ENCODE measurements around the gene ARHGAP18.

ARHGAP18 gene

GRCh38 chr6:129671442-129672340 lies 38.3 kb downstream of the ARHGAP18 start:
- H3K4me3 ChIP-seq (ENCODE audit: low read depth, low read length): no peak overlapping the region

DNA sequence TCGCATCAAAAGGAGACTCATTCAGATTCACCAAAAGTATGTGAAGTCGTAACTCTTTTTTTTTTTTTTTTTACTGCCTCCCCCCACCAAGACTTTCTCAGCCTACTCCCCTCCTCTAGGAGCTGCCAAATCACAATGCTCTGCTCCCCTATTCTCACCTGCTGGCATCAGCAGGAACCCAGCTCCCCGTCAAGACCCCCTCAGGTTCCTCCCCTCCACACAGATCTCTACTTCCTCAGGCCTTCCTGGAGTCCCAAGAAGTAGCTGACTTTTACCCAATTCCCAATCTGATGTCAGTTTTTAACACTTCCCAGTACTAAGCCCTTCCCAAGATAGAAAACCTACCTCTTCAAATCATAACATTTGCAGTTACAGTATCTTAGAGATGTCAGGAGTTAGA lies 39.3 kb downstream of the ARHGAP18 start:
- ChIA-PET POLR2A (no interaction called here), CTCF (interaction anchor here (0.9 kb wide), 1 partner anchor 171 kb away, joined by 4 read pairs; no protein-coding TSS in a partner anchor)
- no peak overlapping the region for H3K4me3 ChIP-seq (ENCODE audit: low read depth, low read length)
- peaks cover 7% of the 10 kb centered on the region; the same call in 1 of the 2 replicates for H3K4me1 ChIP-seq (ENCODE audit: control insufficient read depth, insufficient read depth, low read length)
- no peaks in the 10 kb centered on the region for H3K9me3 ChIP-seq (ENCODE audit: control insufficient read depth, insufficient read depth, low read depth, low read length)
- H3K36me3 ChIP-seq (ENCODE audit: control insufficient read depth in 2 of 2, insufficient read depth in 1 of 2, low read length in 2 of 2): no peaks in the 10 kb centered on the region
- no peak overlapping the region for H3K27ac ChIP-seq (ENCODE audit: extremely low read depth, low read depth, low read length)
- TF ChIP-seq ZIC2 (tag by site-specific recombination; IDR thresholded peaks at IDR 0.05) (peak; percentile 46; the same call in 1 of the 2 replicates), ZBTB6 (tag by site-specific recombination; IDR thresholded peaks at IDR 0.05) (no peak)

More at GRCh38 chr6:129671442-129672340, 38.3 kb downstream of the ARHGAP18 start:
- Histone ChIP-seq H3K9me3 (ENCODE audit: control insufficient read depth, insufficient read depth, low read depth, low read length) (no peaks in the 10 kb centered on the region), H3K36me3 (ENCODE audit: control insufficient read depth in 2 of 2, insufficient read depth in 1 of 2, low read length in 2 of 2) (no peaks in the 10 kb centered on the region), H3K4me1 (ENCODE audit: control insufficient read depth, insufficient read depth, low read length) (peaks cover 7% of the 10 kb centered on the region; the same call in 1 of the 2 replicates), H3K27ac (ENCODE audit: extremely low read depth, low read depth, low read length) (no peak overlapping the region)
- TF ChIP-seq ZFP37 (tag by site-specific recombination; IDR thresholded peaks at IDR 0.05) (no peak), ZFHX2 (tag by site-specific recombination; conservative IDR thresholded peaks at IDR 0.05) (peak; percentile 42)
- ChIA-PET CTCF (interaction anchor here (0.7 to 2.4 kb wide), 4 partner anchors 21 to 78 kb away, joined by 3 to 6 read pairs (median 4); no protein-coding TSS in a partner anchor), POLR2A (interaction anchor here (1.6 kb wide), 1 partner anchor 38 kb away, joined by 8 read pairs; the partner anchor contains the start of gene ARHGAP18)

DNA sequence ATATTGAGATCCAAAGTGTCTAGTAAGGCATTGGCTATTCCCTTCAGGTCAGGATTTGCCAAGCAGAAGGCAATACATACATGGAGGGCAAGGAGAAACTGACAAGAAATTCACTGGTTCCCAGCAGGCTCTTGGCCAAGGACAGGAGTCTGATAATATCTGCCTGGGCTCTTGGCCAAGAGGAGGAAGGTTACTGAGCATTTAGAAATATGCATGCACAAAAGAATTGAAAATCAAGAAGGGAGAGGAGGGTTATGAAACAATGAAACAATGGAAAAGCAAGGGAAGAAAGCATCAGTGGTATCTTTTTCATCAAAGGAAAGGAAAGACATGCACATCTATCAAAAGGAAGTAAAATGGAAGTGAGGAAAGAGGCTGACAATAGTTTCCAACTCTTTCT lies 42.4 kb downstream of the ARHGAP18 start:
- Histone ChIP-seq H3K9me3 (ENCODE audit: control insufficient read depth, insufficient read depth, low read depth, low read length) (no peaks in the 10 kb centered on the region), H3K4me3 (ENCODE audit: low read depth, low read length) (no peak overlapping the region), H3K36me3 (ENCODE audit: control insufficient read depth in 2 of 2, insufficient read depth in 1 of 2, low read length in 2 of 2) (no peaks in the 10 kb centered on the region), H3K4me1 (ENCODE audit: control insufficient read depth, insufficient read depth, low read length) (peaks cover 10% of the 10 kb centered on the region), H3K27ac (ENCODE audit: extremely low read depth, low read depth, low read length) (no peak overlapping the region)
- POLR2A ChIA-PET: no interaction called here
- CTCF ChIA-PET: no interaction called here
- no peak for TF ChIP-seq ZNF24 (tag by site-specific recombination; IDR thresholded peaks at IDR 0.05)
- TF ChIP-seq ZNF266 (tag by site-specific recombination; IDR thresholded peaks at IDR 0.05; ENCODE audit: low read depth): no peak
- TF ChIP-seq PRDM1 (tag by site-specific recombination; IDR thresholded peaks at IDR 0.05): peak; percentile 31; the same call in 1 of the 2 replicates

- Histone ChIP-seq H3K27ac (ENCODE audit: extremely low read depth, low read depth, low read length) (no peak overlapping the region), H3K9me3 (ENCODE audit: control insufficient read depth, insufficient read depth, low read depth, low read length) (no peaks in the 10 kb centered on the region), H3K4me1 (ENCODE audit: control insufficient read depth, insufficient read depth, low read length) (peaks cover 10% of the 10 kb centered on the region), H3K4me3 (ENCODE audit: low read depth, low read length) (no peak overlapping the region), H3K36me3 (ENCODE audit: control insufficient read depth in 2 of 2, insufficient read depth in 1 of 2, low read length in 2 of 2) (no peaks in the 10 kb centered on the region)
- ChIA-PET CTCF (no interaction called here), POLR2A (no interaction called here)
- TF ChIP-seq ZNF654 (tag by site-specific recombination; IDR thresholded peaks at IDR 0.05; ENCODE audit: low read depth) (peak; percentile 22; the same call in 1 of the 2 replicates), ZNF571 (tag by site-specific recombination; IDR thresholded peaks at IDR 0.05) (no peak)
Measured at GRCh38 chr6:129667034-129667433, 42.9 kb downstream of the ARHGAP18 start.

GRCh38 chr6:129665555-129665954 lies 44.4 kb downstream of the ARHGAP18 start:
- no peak overlapping the region for H3K4me3 ChIP-seq (ENCODE audit: low read depth, low read length)
- no peaks in the 10 kb centered on the region for H3K36me3 ChIP-seq (ENCODE audit: control insufficient read depth in 2 of 2, insufficient read depth in 1 of 2, low read length in 2 of 2)
- POLR2A ChIA-PET: no interaction called here
- no peak overlapping the region for H3K27ac ChIP-seq (ENCODE audit: extremely low read depth, low read depth, low read length)
- H3K4me1 ChIP-seq (ENCODE audit: control insufficient read depth, insufficient read depth, low read length): peaks cover 10% of the 10 kb centered on the region
- no peaks in the 10 kb centered on the region for H3K9me3 ChIP-seq (ENCODE audit: control insufficient read depth, insufficient read depth, low read depth, low read length)
- CTCF ChIA-PET: interaction anchor here (0.7 to 1.1 kb wide), 4 partner anchors 65 to 115 kb away, joined by 3 to 5 read pairs (median 3); no protein-coding TSS in a partner anchor
- TF ChIP-seq ZNF560 (tag by site-specific recombination; IDR thresholded peaks at IDR 0.05; ENCODE audit: borderline replicate concordance) (no peak), ZNF513 (tag by site-specific recombination; IDR thresholded peaks at IDR 0.05) (no peak), PRDM6 (tag by site-specific recombination; IDR thresholded peaks at IDR 0.05) (no peak), ZNF530 (tag by site-specific recombination; IDR thresholded peaks at IDR 0.05; ENCODE audit: low read depth) (no peak), ZNF488 (tag by site-specific recombination; IDR thresholded peaks at IDR 0.05) (no peak), ZNF416 (tag by site-specific recombination; IDR thresholded peaks at IDR 0.05) (no peak), ZNF155 (tag by site-specific recombination; IDR thresholded peaks at IDR 0.05) (no peak)
